Globus pallidus (tissue), 1 donor: Measurements from ENCODE around the gene ST6GALNAC3.
"Not testable (repeated sequence)": the region's sequence is repeated elsewhere in the genome, so short reads cannot be mapped to it uniquely, and the experiment has no call there.

Experiments used
- DNase-seq: peaks from one replicate; pipeline ENCODE4 v3.0.0-alpha.2; 2015; ENCODE audit warnings: low spot score

Gene ST6GALNAC3

DNA sequence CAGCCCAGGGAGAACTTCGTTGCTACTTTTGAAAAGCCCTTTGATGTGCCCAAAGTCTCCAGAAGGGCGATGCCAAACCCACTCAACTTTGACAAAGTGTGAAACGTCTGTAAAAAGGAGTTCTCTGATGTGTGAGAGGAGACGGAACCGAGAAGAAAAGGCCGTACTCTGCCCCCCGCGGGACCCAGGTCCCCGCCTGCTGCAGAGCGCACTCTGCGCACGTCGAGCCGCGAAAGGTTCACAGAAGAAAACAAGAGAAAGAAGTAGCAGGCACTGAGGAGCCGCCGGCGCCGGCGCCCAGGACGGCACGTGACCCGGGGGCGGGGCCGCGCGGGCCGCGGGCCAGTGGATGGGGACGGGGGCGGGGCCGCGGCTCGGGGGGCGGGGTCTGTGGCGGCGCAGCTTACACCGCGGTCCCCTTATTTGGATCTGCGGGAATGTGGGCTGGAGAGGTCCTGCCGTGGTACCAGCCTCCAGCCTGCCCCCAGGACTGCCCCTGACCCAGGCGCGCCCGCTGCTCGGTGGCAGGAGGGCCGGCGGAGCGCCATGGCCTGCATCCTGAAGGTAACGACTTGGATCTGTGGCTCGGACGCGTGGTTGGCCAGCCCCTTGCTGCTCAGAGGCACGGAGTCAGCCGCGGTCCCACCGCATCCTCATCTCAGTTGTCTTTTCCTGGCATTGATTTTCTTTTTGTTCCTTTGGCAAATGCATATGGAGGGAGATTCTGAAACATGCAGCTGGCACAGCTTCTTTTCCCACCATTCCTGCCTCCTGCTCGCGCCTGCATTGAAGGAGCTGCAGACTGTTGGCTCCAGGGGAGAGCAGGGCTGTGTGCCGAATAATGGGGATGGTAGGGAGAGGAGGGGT lies at the start of gene ST6GALNAC3:
Gene ST6GALNAC3 (plus strand): TSS at position 426 of the 867 bp plus-strand sequence.
- DNase-seq: peak; percentile 82

DNA sequence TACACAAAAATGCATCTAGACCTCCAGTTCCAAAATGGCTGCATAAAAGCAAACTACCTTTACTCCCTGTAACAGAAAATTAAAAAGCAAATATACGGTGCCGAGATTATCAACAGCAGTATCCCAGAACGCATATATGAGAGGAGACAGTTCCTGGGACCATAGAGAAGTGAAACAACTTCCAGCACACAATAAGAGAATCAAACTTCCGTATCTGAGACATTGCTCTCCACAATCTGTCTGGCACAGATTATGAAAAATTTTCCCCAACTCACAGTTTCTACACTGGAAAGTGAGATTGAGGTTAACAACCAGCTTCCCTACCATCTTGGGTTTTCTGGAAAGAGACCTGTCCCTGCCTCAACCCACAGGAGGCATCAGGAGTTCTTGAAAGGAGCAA lies 47.2 kb upstream of the ST6GALNAC3 start:
- no peak for DNase-seq

DNA sequence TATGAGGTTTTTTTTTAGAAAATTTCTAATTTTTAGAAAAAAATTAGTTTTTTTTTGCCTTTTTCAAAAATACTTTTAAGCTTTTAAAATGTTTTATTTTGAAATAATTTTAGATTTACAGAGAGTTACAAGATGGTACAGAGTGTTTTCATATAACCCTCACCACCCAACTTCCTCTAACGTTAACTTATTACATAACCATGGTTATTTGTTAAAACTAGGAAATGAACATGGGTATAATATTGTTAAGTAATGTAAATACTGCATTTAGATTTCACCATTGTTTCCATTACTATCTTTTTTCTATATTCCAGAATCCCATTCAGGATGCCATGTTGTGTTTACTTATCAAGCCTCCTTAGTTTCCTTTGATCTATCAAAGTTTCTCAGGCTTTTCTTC lies 45.2 kb upstream of the ST6GALNAC3 start:
- DNase-seq: no peak

DNA sequence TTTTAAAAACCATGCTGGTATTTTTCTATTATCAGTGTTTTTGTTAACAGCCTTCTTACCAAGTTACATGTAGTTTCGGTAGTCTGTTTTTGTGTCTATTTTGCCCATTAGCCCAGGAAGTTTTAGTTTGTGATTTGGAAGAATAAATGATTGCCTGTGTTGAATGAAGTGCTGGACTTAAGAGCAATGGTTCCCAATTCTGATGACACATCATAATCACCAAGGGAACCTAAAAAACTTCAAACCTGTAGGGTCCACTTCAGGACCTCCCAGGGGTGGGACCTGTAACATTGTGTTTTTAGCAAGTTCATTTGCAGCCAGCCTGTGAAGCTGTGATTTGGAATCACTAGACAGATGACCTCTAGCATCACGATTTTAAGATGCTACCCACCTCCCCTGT lies 43.0 kb upstream of the ST6GALNAC3 start:
- DNase-seq: no peak

- no peak for DNase-seq
Observed at GRCh38 chr1:76033800-76034475, 40.6 kb upstream of the ST6GALNAC3 start.

GRCh38 chr1:76035053-76035452 lies 39.5 kb upstream of the ST6GALNAC3 start:
- DNase-seq: peak; percentile 55

DNA sequence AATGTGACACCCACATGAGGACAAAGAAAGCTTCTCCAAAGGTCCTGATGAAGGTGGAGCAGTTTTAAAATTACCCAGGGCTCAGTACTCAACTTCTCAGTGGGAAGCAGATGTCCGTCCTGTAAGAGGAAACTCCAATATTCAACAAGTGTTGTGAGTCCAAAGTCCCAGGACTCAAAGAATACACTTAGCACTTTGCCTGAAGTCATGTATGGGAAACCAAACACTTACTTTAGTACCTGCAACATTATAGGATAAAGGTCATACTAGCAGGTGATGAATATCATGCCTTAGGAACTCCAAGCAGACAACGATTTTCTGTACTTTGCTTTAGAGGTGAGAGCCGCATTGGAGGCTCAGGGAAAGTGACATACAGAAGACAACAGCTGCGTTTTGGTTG lies 37.2 kb upstream of the ST6GALNAC3 start:
- DNase-seq: no peak

GRCh38 chr1:76038287-76039004 lies 36.1 kb upstream of the ST6GALNAC3 start:
- no peak for DNase-seq

DNA sequence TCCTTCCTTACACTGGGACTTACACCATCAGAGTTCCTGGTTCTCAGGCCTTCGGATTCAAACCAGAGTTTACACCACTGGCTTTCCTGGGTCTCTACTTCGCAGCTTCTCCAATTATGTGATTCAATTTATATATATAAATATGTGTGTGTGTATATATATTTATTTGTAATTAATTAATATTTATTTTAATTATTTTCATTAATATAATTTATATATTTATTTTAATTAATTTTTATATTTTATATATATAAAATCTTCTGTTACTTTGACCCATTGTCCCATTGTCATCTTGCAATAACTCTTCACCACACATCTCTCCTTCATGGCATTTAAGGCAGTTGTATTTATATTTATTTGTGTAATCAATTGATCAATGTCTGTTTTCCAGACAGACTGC lies 28.4 kb upstream of the ST6GALNAC3 start:
- DNase-seq: no peak

GRCh38 chr1:76048219-76048618 lies 26.3 kb upstream of the ST6GALNAC3 start:
- no peak for DNase-seq

GRCh38 chr1:76048926-76049325 lies 25.6 kb upstream of the ST6GALNAC3 start:
- no peak for DNase-seq

GRCh38 chr1:76049498-76049897 lies 25.0 kb upstream of the ST6GALNAC3 start:
- DNase-seq: no peak

- DNase-seq: not testable (repeated sequence)
Observed at GRCh38 chr1:76050073-76050472, 24.5 kb upstream of the ST6GALNAC3 start.

GRCh38 chr1:76053021-76053420 lies 21.5 kb upstream of the ST6GALNAC3 start:
- DNase-seq: no peak

GRCh38 chr1:76054359-76054758 lies 20.2 kb upstream of the ST6GALNAC3 start:
- DNase-seq: no peak

DNA sequence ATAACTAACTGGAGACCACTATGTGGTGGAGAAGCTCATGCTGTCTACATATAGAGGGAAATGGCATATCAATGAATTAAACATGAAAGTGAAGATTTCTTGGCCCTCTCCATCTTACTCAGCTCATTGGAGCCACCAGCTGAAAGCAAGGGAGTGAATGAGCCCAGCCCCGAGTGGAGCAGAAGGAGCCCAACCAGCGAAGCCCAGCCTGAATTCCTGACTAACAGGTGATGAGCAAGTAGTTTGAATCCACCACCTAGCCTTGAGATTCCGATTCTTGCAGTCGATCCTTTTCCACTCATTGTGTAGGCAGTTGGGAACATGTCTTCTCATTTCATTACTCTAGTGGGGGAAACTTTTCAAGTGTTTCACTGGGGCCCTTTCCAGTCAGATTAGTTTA lies 18.6 kb upstream of the ST6GALNAC3 start:
- DNase-seq: no peak

GRCh38 chr1:76059451-76059850 lies 15.1 kb upstream of the ST6GALNAC3 start:
- no peak for DNase-seq

GRCh38 chr1:76065270-76065669 lies 9.3 kb upstream of the ST6GALNAC3 start:
- DNase-seq: no peak

GRCh38 chr1:76066394-76066793 lies 8.2 kb upstream of the ST6GALNAC3 start:
- DNase-seq: no peak

DNA sequence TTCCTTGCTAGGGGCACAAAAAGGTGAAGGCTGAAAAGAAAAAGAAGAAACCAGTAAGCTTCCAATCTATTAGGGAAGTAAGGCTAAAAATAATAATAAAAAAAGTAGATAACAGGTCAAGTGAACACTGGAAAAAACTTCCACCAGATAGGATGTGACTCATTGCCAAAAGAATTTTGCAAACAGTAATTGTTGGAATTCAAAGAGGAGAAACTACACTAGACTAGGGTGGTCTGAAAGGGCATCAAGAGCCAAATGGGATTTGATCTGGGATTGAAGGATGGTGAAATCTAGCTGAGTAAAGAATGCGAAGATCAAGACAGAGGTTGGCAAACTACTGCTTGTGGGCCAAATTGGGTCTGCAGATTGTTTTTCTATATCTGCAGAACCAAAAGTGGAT lies 6.0 kb upstream of the ST6GALNAC3 start:
- DNase-seq: no peak

DNA sequence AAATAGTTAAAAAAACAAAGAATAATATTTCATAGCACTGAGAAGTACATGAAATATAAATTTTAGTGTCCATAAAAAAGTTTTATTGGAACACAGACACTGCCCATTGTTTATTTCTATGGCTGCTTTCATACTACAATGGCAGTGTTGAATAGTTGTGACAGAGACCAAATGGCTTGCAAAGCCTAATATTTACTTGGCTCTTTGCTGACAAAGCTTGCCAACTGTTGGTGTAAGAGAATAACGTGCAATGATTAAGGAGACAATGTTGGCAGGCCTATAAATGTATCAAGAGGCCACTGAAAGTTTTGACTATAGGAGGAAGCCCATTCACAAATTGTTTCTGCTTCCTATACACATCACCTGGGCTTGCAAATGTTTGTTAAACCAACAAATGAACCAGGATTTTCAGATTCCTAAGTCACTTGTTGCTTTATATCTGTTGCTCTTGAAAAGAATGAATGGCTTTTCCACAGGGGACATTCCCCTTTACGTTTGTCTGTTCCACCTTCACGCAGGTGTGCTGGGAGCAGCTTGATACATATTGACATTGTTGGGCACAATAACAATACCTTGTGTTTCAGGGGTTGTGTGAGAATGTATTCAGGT lies 5.5 kb upstream of the ST6GALNAC3 start:
- DNase-seq: no peak

DNA sequence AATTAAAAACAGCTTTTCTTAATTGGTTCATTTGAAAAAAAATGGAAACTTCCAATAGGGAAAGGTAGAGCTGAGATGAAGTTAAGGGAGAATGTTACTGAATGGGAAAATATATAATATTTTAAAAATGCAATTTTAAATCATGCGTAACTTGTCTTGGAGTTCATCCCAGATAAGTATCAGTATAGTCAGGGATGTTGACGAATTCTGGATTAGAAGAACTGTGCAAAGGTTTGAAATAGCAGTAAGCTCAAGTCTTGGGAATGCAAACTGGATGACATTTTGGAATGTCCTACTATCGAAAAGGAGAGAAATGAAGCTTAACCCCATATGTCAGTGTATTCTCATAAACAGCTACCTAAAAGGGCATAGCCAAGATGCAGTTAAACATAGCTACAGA lies 4.0 kb upstream of the ST6GALNAC3 start:
- DNase-seq: no peak
